ENCODE data around the gene NCSTN. TPM values are rescaled to one million over a fixed set of nuclear protein-coding genes. Genes with fewer than 3 reads are reported as not detected.

NCSTN gene
- total and polyA plus RNA-seq, 9 of the 15 experiments (the other 6 are each of a cell fraction or from before 2014, with no cell fraction given) = 21.3 to 91.1 (median 57.9) TPM

DNA sequence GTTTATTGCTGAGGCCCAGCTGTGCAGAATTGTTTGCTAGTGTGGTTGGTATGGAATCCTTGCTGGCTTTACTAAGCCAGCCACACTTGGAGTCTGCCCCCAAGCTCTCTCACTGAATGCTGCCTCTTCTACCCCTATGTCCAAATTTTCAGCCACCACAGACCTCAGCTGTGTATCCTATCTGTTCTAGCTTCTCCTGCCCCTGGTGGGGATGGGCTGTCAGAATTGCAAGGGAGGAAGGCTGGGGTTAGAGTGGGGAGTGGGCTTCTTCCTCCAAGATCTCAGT, 28.1 kb downstream of the NCSTN start:
- TF ChIP-seq MYC (IDR thresholded peaks at IDR 0.05; ENCODE audit: low read depth, low read length) (no peak), MYC (CRISPR knock-in tag; IDR thresholded peaks at IDR 0.05; ENCODE audit: borderline replicate concordance, low read depth) (no peak), ILF3 (IDR thresholded peaks at IDR 0.05; ENCODE audit: borderline replicate concordance) (no peak), HEY1 (CRISPR knock-in tag; IDR thresholded peaks at IDR 0.05; ENCODE audit: borderline replicate concordance) (no peak), HMG20B (CRISPR knock-in tag; IDR thresholded peaks at IDR 0.05) (no peak), COPS2 (conservative IDR thresholded peaks at IDR 0.05) (no peak), ZNF717 (CRISPR knock-in tag; IDR thresholded peaks at IDR 0.05) (no peak), ZNF316 (IDR thresholded peaks at IDR 0.05) (no peak), PHB (CRISPR knock-in tag; IDR thresholded peaks at IDR 0.05) (no peak), FOXP1 (CRISPR knock-in tag; IDR thresholded peaks at IDR 0.05) (no peak), NFXL1 (CRISPR knock-in tag; IDR thresholded peaks at IDR 0.05) (no peak), ZNF347 (CRISPR knock-in tag; IDR thresholded peaks at IDR 0.05; ENCODE audit: low read depth) (no peak), POLR3A (IDR thresholded peaks at IDR 0.05; ENCODE audit: borderline replicate concordance, extremely low read depth, insufficient read depth, insufficient read length) (no peak)
- TF ChIP-seq, protein P1, sequence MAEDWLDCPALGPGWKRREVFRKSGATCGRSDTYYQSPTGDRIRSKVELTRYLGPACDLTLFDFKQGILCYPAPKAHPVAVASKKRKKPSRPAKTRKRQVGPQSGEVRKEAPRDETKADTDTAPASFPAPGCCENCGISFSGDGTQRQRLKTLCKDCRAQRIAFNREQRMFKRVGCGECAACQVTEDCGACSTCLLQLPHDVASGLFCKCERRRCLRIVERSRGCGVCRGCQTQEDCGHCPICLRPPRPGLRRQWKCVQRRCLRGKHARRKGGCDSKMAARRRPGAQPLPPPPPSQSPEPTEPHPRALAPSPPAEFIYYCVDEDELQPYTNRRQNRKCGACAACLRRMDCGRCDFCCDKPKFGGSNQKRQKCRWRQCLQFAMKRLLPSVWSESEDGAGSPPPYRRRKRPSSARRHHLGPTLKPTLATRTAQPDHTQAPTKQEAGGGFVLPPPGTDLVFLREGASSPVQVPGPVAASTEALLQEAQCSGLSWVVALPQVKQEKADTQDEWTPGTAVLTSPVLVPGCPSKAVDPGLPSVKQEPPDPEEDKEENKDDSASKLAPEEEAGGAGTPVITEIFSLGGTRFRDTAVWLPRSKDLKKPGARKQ (CRISPR knock-in tag; IDR thresholded peaks at IDR 0.05) = no peak
- TF ChIP-seq, protein P2, sequence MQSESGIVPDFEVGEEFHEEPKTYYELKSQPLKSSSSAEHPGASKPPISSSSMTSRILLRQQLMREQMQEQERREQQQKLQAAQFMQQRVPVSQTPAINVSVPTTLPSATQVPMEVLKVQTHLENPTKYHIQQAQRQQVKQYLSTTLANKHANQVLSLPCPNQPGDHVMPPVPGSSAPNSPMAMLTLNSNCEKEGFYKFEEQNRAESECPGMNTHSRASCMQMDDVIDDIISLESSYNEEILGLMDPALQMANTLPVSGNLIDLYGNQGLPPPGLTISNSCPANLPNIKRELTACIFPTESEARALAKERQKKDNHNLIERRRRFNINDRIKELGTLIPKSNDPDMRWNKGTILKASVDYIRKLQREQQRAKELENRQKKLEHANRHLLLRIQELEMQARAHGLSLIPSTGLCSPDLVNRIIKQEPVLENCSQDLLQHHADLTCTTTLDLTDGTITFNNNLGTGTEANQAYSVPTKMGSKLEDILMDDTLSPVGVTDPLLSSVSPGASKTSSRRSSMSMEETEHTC (IDR thresholded peaks at IDR 0.05) = no peak
- H3K4me1 ChIP-seq (replicated peaks in 1 of 2; ENCODE audit: control insufficient read depth in 2 of 2, insufficient read depth in 2 of 2, low read length in 2 of 2) = peaks cover 38 to 42% of the 10 kb centered on the region in 2 experiments
- no peak overlapping the region for H2AFZ ChIP-seq (ENCODE audit: low read depth, low read length)
- intact Hi-C loops (cut with micrococcal nuclease) = no loop called here
- no peak overlapping the region for H3K27ac ChIP-seq (ENCODE audit: extremely low read depth, low read depth, low read length)
- no peaks in the 10 kb centered on the region for H3K9me1 ChIP-seq (ENCODE audit: control insufficient read depth, insufficient read depth, low read length)
- H3K9ac ChIP-seq (ENCODE audit: insufficient read depth in 1 of 2, low read depth in 2 of 2, low read length in 2 of 2) = no peak overlapping the region; a peak in 1 of 4 replicates
- BruUV-seq (replicated peaks) = no TSS peak
- no peaks in the 10 kb centered on the region for H3K9me3 ChIP-seq (replicated peaks; ENCODE audit: control insufficient read depth, insufficient read depth, low read depth, low read length)
- CTCF ChIA-PET (ENCODE audit: low intra/inter-chr PET ratio) = no interaction called here
- H3K4me2 ChIP-seq (ENCODE audit: insufficient read depth, low read length) = no peak overlapping the region
- no peaks in the 10 kb centered on the region; a peak in 1 of 5 replicates for H3K27me3 ChIP-seq (ENCODE audit: control insufficient read depth in 2 of 2, insufficient read depth in 2 of 2, low read length in 2 of 2)
- FAIRE-seq = no peak
- in situ Hi-C loops (cut with MboI) = loop anchor here (10.0 kb wide), 1 partner anchor 266 kb away; no protein-coding TSS in a partner anchor
- POLR2A ChIA-PET = interaction anchor here (1.1 to 1.5 kb wide), 2 partner anchors 8 to 14 kb away, joined by 4 read pairs; no protein-coding TSS in a partner anchor
- no peak for ATAC-seq
- no peak for DNase-seq (ENCODE audit: extremely low read depth in 1 of 4, low spot score in 3 of 4)
- no peaks in the 10 kb centered on the region for H3K79me2 ChIP-seq (ENCODE audit: control insufficient read depth, insufficient read depth, low read length)
- no peak overlapping the region for H3K4me3 ChIP-seq
- H4K20me1 ChIP-seq (replicated peaks; ENCODE audit: control insufficient read depth, insufficient read depth, low read length) = no peaks in the 10 kb centered on the region; the same call in 1 of the 2 replicates
- no peaks in the 10 kb centered on the region for H3K36me3 ChIP-seq (ENCODE audit: control insufficient read depth, insufficient read depth, low read length)
